GM12892 (cell line): ENCODE measurements around the gene KRTAP5-11.

ENCODE experiments used
- POLR2A ChIP-seq: IDR thresholded peaks from 2 replicates; pipeline ENCODE4 v1.6.1; 2011; ENCODE audit warnings: low read depth, low read length, control low read depth
- POLR2AphosphoS5 ChIP-seq: IDR thresholded peaks from 2 replicates; pipeline ENCODE4 v1.6.1; 2011; ENCODE audit warnings: low read depth, low read length, control low read depth
- TAF1 ChIP-seq: IDR thresholded peaks from 2 replicates; pipeline ENCODE4 v1.6.1; 2011; ENCODE audit warnings: low read depth, mild to moderate bottlenecking, control low read depth, low read length, borderline replicate concordance

DNA sequence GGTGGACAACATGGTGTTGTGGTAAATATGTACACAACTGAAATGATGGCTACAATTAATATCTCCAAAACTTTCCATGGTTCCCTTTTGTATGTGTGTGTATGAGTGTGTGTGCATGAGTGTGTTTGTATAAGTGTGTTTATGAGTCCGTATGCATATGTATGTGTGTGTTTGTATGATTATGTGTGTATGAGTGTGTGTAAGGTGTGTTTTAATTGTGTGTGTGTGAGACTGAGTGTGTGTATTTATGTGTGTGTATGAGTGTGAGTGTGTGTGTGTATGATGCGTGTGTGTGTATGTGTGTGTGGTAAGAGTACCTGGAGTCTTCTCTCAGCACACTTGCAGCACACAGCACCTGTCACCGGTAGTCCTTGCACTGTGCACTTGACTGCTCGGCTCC, 26.7 kb downstream of the KRTAP5-11 start:
- TF ChIP-seq POLR2A (no peak), POLR2AphosphoS5 (no peak), TAF1 (no peak)
